Measurements from ENCODE around the gene FGFR1OP2.

Gene FGFR1OP2

DNA sequence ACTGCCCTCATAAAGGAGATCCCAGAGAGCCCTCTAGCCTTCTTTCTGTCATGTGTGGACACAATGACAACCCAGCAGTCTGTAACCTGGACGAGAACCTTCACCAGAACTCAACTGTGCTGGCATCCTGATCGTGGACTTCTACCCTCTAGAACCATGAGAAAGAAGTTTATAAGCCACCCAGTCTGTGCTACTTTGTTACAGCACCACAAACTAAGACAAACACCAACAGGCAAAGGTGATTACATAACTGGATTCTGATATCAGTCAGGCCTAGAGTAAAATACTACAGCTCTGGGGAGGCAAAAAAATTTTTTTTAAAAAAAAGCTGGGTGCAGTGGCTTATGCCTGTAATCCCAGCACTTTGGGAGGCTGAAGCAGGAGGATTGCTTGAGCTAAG lies 57.4 kb downstream of the FGFR1OP2 start:
- no peak overlapping the region for H3K4me3 ChIP-seq (ENCODE audit: control insufficient read depth, low read depth, low read length)
- no peak for DNase-seq (ENCODE audit: low read depth)
- TF ChIP-seq, protein P1, sequence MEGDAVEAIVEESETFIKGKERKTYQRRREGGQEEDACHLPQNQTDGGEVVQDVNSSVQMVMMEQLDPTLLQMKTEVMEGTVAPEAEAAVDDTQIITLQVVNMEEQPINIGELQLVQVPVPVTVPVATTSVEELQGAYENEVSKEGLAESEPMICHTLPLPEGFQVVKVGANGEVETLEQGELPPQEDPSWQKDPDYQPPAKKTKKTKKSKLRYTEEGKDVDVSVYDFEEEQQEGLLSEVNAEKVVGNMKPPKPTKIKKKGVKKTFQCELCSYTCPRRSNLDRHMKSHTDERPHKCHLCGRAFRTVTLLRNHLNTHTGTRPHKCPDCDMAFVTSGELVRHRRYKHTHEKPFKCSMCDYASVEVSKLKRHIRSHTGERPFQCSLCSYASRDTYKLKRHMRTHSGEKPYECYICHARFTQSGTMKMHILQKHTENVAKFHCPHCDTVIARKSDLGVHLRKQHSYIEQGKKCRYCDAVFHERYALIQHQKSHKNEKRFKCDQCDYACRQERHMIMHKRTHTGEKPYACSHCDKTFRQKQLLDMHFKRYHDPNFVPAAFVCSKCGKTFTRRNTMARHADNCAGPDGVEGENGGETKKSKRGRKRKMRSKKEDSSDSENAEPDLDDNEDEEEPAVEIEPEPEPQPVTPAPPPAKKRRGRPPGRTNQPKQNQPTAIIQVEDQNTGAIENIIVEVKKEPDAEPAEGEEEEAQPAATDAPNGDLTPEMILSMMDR (IDR thresholded peaks at IDR 0.05; ENCODE audit: control insufficient read depth, insufficient read depth, low read depth, low read length, missing control alignments): no peak

- DNase-seq (ENCODE audit: low read depth): no peak
- no peak overlapping the region for H3K4me3 ChIP-seq (ENCODE audit: control insufficient read depth, low read depth, low read length)
- TF ChIP-seq, protein P1 (IDR thresholded peaks at IDR 0.05; ENCODE audit: control insufficient read depth, insufficient read depth, low read depth, low read length, missing control alignments): no peak
These were observed 58.7 kb downstream of the FGFR1OP2 start for GRCh38 chr12:26997003-26997402.

- no peak overlapping the region for H3K4me3 ChIP-seq (ENCODE audit: control insufficient read depth, low read depth, low read length)
- DNase-seq (ENCODE audit: low read depth): no peak
- TF ChIP-seq, protein P1 (IDR thresholded peaks at IDR 0.05; ENCODE audit: control insufficient read depth, insufficient read depth, low read depth, low read length, missing control alignments): no peak
These were observed 62.7 kb downstream of the FGFR1OP2 start for GRCh38 chr12:27000961-27001360.

GRCh38 chr12:27001663-27002062 lies 63.4 kb downstream of the FGFR1OP2 start:
- DNase-seq (ENCODE audit: low read depth): no peak
- no peak overlapping the region for H3K4me3 ChIP-seq (ENCODE audit: control insufficient read depth, low read depth, low read length)
- TF ChIP-seq, protein P1 (IDR thresholded peaks at IDR 0.05; ENCODE audit: control insufficient read depth, insufficient read depth, low read depth, low read length, missing control alignments): no peak

DNA sequence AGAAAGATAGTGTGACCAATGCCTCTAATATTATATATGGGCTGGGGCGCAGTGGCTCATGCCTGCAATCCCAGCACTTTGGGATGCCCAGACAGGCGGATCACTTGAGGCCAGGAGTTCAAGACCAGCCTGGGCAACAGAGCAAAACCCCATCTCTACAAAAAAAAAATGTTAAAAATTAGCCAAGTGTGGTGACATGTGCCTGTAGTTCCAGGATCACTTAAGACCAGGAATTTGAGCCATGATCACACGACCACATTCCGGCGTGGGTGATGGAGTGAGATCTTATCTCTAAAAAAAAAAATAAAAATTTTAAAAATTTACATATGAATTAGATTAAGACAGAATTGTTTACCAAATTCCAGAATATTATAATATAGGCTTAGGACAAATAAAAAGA lies 63.9 kb downstream of the FGFR1OP2 start:
- DNase-seq (ENCODE audit: low read depth): no peak
- no peak overlapping the region for H3K4me3 ChIP-seq (ENCODE audit: control insufficient read depth, low read depth, low read length)
- TF ChIP-seq, protein P1 (IDR thresholded peaks at IDR 0.05; ENCODE audit: control insufficient read depth, insufficient read depth, low read depth, low read length, missing control alignments): no peak

GRCh38 chr12:27003421-27004381 lies 65.4 kb downstream of the FGFR1OP2 start:
- DNase-seq (ENCODE audit: low read depth): no peak
- TF ChIP-seq, protein P1 (IDR thresholded peaks at IDR 0.05; ENCODE audit: control insufficient read depth, insufficient read depth, low read depth, low read length, missing control alignments): no peak
- no peak overlapping the region for H3K4me3 ChIP-seq (ENCODE audit: control insufficient read depth, low read depth, low read length)

Data from AG09309 (cell line).